Activated T-cell treated with anti-CD3 and anti-CD28 coated beads, Interleukin-2, amount 50 U/mL, for 1 hour (primary cell): ENCODE measurements around the gene SRCIN1.

Source experiments
- DNase-seq: peaks from one replicate; pipeline ENCODE4 v3.0.0-alpha.2; 2020

Gene SRCIN1

GRCh38 chr17:38617074-38617860 is 11.5 kb upstream of the SRCIN1 start:
- no peak for DNase-seq

GRCh38 chr17:38616361-38616760 is 10.6 kb upstream of the SRCIN1 start:
- no peak for DNase-seq

GRCh38 chr17:38613981-38614779 is 8.4 kb upstream of the SRCIN1 start:
- DNase-seq = no peak

- no peak for DNase-seq
Measured at GRCh38 chr17:38613525-38613980, 7.8 kb upstream of the SRCIN1 start.

GRCh38 chr17:38611872-38612376 is 6.2 kb upstream of the SRCIN1 start:
- DNase-seq = no peak

GRCh38 chr17:38611070-38611786 is 5.5 kb upstream of the SRCIN1 start:
- no peak for DNase-seq

- no peak for DNase-seq
Measured at GRCh38 chr17:38609280-38610031, 3.7 kb upstream of the SRCIN1 start.

- no peak for DNase-seq
Measured at GRCh38 chr17:38608648-38609047, 2.9 kb upstream of the SRCIN1 start.

GRCh38 chr17:38606646-38607611 is 1.2 kb upstream of the SRCIN1 start:
- DNase-seq = no peak

- DNase-seq = no peak
Measured at GRCh38 chr17:38605411-38605840, 326 bp downstream of the SRCIN1 start.

- DNase-seq = no peak
Measured at GRCh38 chr17:38604479-38605403, 1.0 kb downstream of the SRCIN1 start.

- DNase-seq = no peak
Measured at GRCh38 chr17:38603786-38604478, 1.8 kb downstream of the SRCIN1 start.

GRCh38 chr17:38602956-38603785 is 2.6 kb downstream of the SRCIN1 start:
- DNase-seq = no peak

GRCh38 chr17:38602453-38602852 is 3.3 kb downstream of the SRCIN1 start:
- no peak for DNase-seq

GRCh38 chr17:38601539-38602351 is 4.0 kb downstream of the SRCIN1 start:
- no peak for DNase-seq

- DNase-seq = no peak
Measured at GRCh38 chr17:38600906-38601305, 4.8 kb downstream of the SRCIN1 start.

GRCh38 chr17:38600416-38600815 is 5.3 kb downstream of the SRCIN1 start:
- DNase-seq = no peak
